ENCODE data around the gene EZH1.
"Not testable (repeated sequence)": the region's sequence is repeated elsewhere in the genome, so short reads cannot be mapped to it uniquely, and the experiment has no call there.

The EZH1 gene

GRCh38 chr17:42769964-42770363, 25.1 kb upstream of the EZH1 start:
- not testable (repeated sequence) for DNase-seq

GRCh38 chr17:42768006-42768405, 23.2 kb upstream of the EZH1 start:
- DNase-seq, result not testable (repeated sequence)

GRCh38 chr17:42767512-42767911, 22.7 kb upstream of the EZH1 start:
- DNase-seq, result no peak

GRCh38 chr17:42766124-42766523, 21.3 kb upstream of the EZH1 start:
- no peak for DNase-seq

GRCh38 chr17:42761638-42762037, 16.8 kb upstream of the EZH1 start:
- DNase-seq, result no peak

GRCh38 chr17:42760652-42761581, 16.1 kb upstream of the EZH1 start, which contains the start of gene RAMP2:
Gene RAMP2, plus strand, starts transcription at chr17:42761227. Its CDS starts 35 bp downstream, at chr17:42761262.
- DNase-seq, result peak; percentile 20

- DNase-seq, result no peak
These were observed 15.3 kb upstream of the EZH1 start for GRCh38 chr17:42759982-42760651.

- DNase-seq, result no peak
These were observed 9.9 kb upstream of the EZH1 start for GRCh38 chr17:42754782-42755181.

- DNase-seq, result no peak
These were observed 6.8 kb upstream of the EZH1 start for GRCh38 chr17:42751628-42752027.

GRCh38 chr17:42750739-42751344, 6.0 kb upstream of the EZH1 start:
- no peak for DNase-seq

- DNase-seq, result no peak
These were observed 4.3 kb upstream of the EZH1 start for GRCh38 chr17:42748908-42749798.

GRCh38 chr17:42748202-42748907, 3.5 kb upstream of the EZH1 start:
- no peak for DNase-seq

- peak; percentile 59 for DNase-seq
These were observed 496 bp downstream of the EZH1 start for GRCh38 chr17:42744283-42744805.

- no peak for DNase-seq
These were observed 1.1 kb downstream of the EZH1 start for GRCh38 chr17:42743595-42744282.

GRCh38 chr17:42742916-42743315, 1.9 kb downstream of the EZH1 start:
- DNase-seq, result not testable (repeated sequence)

- no peak for DNase-seq
These were observed 4.1 kb downstream of the EZH1 start for GRCh38 chr17:42740699-42741098.

- DNase-seq, result no peak
These were observed 19.7 kb downstream of the EZH1 start for GRCh38 chr17:42725143-42725542.

- DNase-seq, result no peak
These were observed 21.2 kb downstream of the EZH1 start for GRCh38 chr17:42723636-42724035.

- peak; percentile 47 for DNase-seq
These were observed 23.8 kb downstream of the EZH1 start for GRCh38 chr17:42720996-42721583.

GRCh38 chr17:42709561-42709960, 35.3 kb downstream of the EZH1 start:
- DNase-seq, result no peak

- no peak for DNase-seq
These were observed 36.3 kb downstream of the EZH1 start for GRCh38 chr17:42708588-42708987.

Measured in NCI-H1105 (cell line).